Kidney capillary endothelial cell (primary cell): ENCODE results near the gene AFG1L.
"Not testable (repeated sequence)": the region's sequence is repeated elsewhere in the genome, so short reads cannot be mapped to it uniquely, and the experiment has no call there.

Experiments used
- DNase-seq: peaks from one replicate; pipeline ENCODE4 v3.0.0-alpha.2; 2018; ENCODE audit warnings: low spot score

Gene AFG1L

GRCh38 chr6:108556866-108557493 is 262.1 kb downstream of the AFG1L start:
- no peak for DNase-seq

GRCh38 chr6:108557494-108558371 is 262.9 kb downstream of the AFG1L start:
- peak; percentile 40 for DNase-seq

- peak; percentile 97 for DNase-seq
Observed at GRCh38 chr6:108558372-108559096, 263.7 kb downstream of the AFG1L start.

GRCh38 chr6:108559097-108559883 is 264.4 kb downstream of the AFG1L start:
- DNase-seq = peak; percentile 60

- DNase-seq = peak; percentile 53
Observed at GRCh38 chr6:108559884-108560462, 265.1 kb downstream of the AFG1L start.

- DNase-seq = peak; percentile 67
Observed at GRCh38 chr6:108560463-108561308, 265.8 kb downstream of the AFG1L start, which contains the start of gene FOXO3. Gene FOXO3 (plus strand): TSS chr6:108560917. CDS start chr6:108561209, 292 bp downstream.

- not testable (repeated sequence) for DNase-seq
Observed at GRCh38 chr6:108561309-108561647, 266.4 kb downstream of the AFG1L start.

GRCh38 chr6:108561742-108562502 is 267.1 kb downstream of the AFG1L start:
- DNase-seq = no peak

GRCh38 chr6:108562503-108562993 is 267.7 kb downstream of the AFG1L start:
- DNase-seq = no peak

- no peak for DNase-seq
Observed at GRCh38 chr6:108563292-108563691, 268.4 kb downstream of the AFG1L start.

- no peak for DNase-seq
Observed at GRCh38 chr6:108564178-108564577, 269.3 kb downstream of the AFG1L start.

- no peak for DNase-seq
Observed at GRCh38 chr6:108565091-108565766, 270.4 kb downstream of the AFG1L start.

- peak; percentile 37 for DNase-seq
Observed at GRCh38 chr6:108565893-108566292, 271.0 kb downstream of the AFG1L start.

GRCh38 chr6:108566406-108566805 is 271.6 kb downstream of the AFG1L start:
- no peak for DNase-seq

GRCh38 chr6:108568101-108568500 is 273.2 kb downstream of the AFG1L start:
- no peak for DNase-seq

GRCh38 chr6:108568551-108569305 is 273.9 kb downstream of the AFG1L start:
- no peak for DNase-seq

- DNase-seq = no peak
Observed at GRCh38 chr6:108570517-108570916, 275.7 kb downstream of the AFG1L start.

- DNase-seq = no peak
Observed at GRCh38 chr6:108574457-108575141, 279.7 kb downstream of the AFG1L start.
